ENCODE results near the gene DDX49. TPM values are rescaled to one million over a fixed set of nuclear protein-coding genes. Genes with fewer than 3 reads are reported as not detected.
"Not testable (repeated sequence)": the region's sequence is repeated elsewhere in the genome, so short reads cannot be mapped to it uniquely, and the experiment has no call there.

Gene DDX49
- total and polyA plus RNA-seq, 2 experiments from 2014 or later, result 48.5 to 57.6 TPM

DNA sequence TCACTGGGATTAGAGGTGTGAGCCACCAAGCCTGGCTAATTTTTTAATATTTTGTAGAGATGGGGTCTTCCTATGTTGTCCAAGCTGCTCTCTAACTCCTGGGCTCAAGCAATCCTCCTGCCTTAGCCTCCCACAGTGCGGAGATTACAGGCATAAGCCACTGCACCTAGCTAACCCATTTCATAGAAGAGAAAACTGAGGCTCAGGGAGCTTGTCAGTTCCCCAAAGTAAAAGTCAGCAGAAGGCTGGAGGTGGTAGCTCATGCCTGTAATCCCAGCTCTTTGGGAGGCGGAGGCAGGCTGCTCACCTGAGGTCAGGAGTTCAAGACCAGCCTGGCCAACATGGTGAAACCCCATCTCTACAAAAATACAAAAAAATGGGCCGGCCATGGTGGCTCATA lies 30.3 kb downstream of the DDX49 start:
- H3K27me3 ChIP-seq, result no peaks in the 10 kb centered on the region
- TF ChIP-seq, protein P1, sequence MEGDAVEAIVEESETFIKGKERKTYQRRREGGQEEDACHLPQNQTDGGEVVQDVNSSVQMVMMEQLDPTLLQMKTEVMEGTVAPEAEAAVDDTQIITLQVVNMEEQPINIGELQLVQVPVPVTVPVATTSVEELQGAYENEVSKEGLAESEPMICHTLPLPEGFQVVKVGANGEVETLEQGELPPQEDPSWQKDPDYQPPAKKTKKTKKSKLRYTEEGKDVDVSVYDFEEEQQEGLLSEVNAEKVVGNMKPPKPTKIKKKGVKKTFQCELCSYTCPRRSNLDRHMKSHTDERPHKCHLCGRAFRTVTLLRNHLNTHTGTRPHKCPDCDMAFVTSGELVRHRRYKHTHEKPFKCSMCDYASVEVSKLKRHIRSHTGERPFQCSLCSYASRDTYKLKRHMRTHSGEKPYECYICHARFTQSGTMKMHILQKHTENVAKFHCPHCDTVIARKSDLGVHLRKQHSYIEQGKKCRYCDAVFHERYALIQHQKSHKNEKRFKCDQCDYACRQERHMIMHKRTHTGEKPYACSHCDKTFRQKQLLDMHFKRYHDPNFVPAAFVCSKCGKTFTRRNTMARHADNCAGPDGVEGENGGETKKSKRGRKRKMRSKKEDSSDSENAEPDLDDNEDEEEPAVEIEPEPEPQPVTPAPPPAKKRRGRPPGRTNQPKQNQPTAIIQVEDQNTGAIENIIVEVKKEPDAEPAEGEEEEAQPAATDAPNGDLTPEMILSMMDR (IDR thresholded peaks at IDR 0.05; ENCODE audit: low read depth, low read length), result no peak
- no peak overlapping the region for H3K27ac ChIP-seq
- H3K36me3 ChIP-seq, result no peaks in the 10 kb centered on the region
- DNase-seq (ENCODE audit: low read depth in 1 of 2, low spot score in 1 of 2), result no peak
- no peak overlapping the region for H3K4me3 ChIP-seq
- no peaks in the 10 kb centered on the region for H3K9me3 ChIP-seq (ENCODE audit: low read depth)
- no peaks in the 10 kb centered on the region for H3K4me1 ChIP-seq (ENCODE audit: low read depth)

DNA sequence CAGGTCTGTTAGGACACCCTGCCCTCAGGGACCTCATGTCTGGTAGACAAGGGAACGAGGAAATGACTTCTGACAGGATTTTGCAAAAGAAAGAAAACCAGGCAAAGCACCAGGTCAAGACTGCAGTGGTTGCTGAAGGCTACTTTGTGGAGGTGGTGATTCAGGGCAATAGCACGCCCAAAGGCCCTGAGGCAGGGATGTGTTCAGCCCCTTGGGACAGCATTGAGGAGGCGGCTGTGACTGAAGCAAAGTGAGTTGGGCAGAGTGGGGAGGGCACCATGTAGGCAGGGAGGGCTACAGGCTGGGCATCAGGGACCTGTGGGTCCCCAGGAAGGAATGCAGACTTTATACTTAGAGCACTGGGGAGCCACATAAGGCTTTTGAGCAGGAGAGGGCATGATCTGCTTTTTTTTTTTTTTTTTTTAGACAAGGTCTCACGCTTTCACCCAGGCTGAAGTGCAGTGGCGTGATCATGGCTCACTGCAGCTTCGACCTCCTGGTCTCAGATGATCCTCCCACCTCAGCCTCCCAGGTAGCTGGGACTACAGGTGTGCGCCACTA lies 32.3 kb downstream of the DDX49 start:
- Histone ChIP-seq H3K4me3 (no peak overlapping the region), H3K36me3 (no peaks in the 10 kb centered on the region), H3K27me3 (no peaks in the 10 kb centered on the region), H3K9me3 (ENCODE audit: low read depth) (no peaks in the 10 kb centered on the region), H3K27ac (no peak overlapping the region), H3K4me1 (ENCODE audit: low read depth) (no peaks in the 10 kb centered on the region)
- DNase-seq (ENCODE audit: low read depth in 1 of 2, low spot score in 1 of 2), result no peak
- TF ChIP-seq, protein P1 (IDR thresholded peaks at IDR 0.05; ENCODE audit: low read depth, low read length), result no peak

DNA sequence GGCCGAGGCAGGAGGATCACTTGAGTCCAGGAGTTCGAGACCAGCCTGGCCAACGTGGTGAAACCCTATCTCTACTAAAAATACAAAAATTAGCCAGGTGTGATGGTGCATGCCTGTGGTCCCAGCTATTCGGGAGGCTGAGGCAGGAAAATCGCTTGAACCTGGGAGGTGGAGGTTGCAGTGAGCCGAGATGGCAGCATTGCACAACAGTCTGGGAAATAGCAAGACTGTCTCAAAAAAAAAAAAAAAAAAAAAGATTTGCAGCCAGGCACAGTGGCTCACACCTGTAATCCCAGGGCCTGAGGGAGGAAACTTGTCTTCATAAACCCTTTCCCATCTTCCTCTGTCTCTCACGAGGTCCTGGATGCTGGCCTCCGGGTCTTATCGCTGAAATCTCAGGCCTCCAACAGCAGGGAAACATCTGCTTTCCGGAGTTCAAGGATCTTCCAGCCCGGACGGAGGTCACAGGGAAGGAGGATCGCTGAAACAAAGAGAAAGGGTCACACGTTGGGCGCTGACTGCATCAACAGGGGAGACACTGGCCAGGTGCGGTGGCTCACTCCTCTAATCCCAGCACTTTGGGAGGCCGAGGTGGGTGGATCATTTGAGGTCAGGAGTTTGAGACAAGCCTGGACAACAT lies 33.0 kb downstream of the DDX49 start:
- not testable (repeated sequence) for H3K27me3 ChIP-seq; DNase-seq (ENCODE audit: low read depth in 1 of 2, low spot score in 1 of 2); H3K9me3 ChIP-seq (ENCODE audit: low read depth); H3K4me1 ChIP-seq (ENCODE audit: low read depth); H3K36me3 ChIP-seq; H3K4me3 ChIP-seq; H3K27ac ChIP-seq

DNA sequence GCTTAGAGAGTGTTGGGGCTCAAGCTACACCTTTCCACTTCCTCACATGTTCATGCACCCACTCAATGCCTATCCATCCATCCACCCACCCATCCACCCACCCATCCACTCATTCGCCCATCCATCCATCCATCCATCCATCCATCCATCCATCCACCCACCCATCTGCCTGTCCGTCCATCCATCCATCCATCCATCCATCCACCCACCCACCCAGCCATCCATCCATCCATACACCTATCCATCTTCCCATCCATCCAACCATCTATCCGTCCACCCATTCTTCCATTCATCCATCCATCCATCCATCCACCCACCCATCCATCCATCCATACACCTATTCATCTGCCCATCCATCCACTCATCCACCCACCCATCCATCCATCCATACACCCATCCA lies 34.6 kb downstream of the DDX49 start:
- TF ChIP-seq, protein P1 (IDR thresholded peaks at IDR 0.05; ENCODE audit: low read depth, low read length), result no peak
- Histone ChIP-seq H3K4me1 (ENCODE audit: low read depth) (no peaks in the 10 kb centered on the region), H3K36me3 (no peaks in the 10 kb centered on the region), H3K27ac (no peak overlapping the region), H3K4me3 (no peak overlapping the region), H3K9me3 (ENCODE audit: low read depth) (no peaks in the 10 kb centered on the region), H3K27me3 (no peaks in the 10 kb centered on the region)
- no peak for DNase-seq (ENCODE audit: low read depth in 1 of 2, low spot score in 1 of 2)

DNA sequence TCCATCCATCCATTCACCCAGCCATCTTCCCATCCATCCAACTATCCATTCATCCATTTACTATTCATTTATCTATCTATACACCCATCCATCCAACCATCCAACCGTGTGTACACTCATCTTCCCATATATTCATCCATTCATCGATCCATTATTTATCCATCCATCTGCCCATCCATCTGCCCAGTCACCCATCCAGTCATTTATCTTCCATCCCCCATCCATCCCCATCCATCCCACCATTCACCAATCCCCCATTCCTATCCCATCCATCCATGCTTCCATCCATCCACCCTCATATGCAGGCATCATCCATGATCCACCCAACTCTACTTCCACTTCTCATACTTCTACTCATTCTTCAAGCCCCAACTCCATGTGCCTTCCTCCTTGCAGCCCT lies 35.5 kb downstream of the DDX49 start:
- Histone ChIP-seq H3K9me3 (ENCODE audit: low read depth) (no peaks in the 10 kb centered on the region), H3K36me3 (no peaks in the 10 kb centered on the region), H3K27ac (no peak overlapping the region), H3K4me1 (ENCODE audit: low read depth) (no peaks in the 10 kb centered on the region), H3K4me3 (no peak overlapping the region), H3K27me3 (no peaks in the 10 kb centered on the region)
- no peak for DNase-seq (ENCODE audit: low read depth in 1 of 2, low spot score in 1 of 2)
- TF ChIP-seq, protein P1 (IDR thresholded peaks at IDR 0.05; ENCODE audit: low read depth, low read length), result no peak

DNA sequence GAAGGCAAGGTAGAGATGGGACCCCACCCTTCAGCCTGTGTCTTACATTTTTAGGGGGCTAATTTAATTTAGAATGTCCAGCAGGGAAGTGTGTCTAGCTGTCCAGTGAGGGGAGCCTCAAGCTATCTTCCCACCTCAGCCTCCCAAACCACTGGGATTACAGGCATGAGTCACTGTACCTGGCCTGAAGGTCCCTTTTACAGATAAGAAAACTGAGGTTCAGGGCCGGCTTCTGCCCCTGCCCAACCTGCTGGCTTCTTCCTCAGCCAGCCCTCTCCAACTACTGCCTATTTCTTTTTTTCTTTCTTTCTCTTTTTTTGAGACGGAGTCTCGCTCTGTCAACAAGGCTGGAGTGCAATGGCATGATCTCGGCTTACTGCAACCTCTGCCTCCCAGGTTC lies 40.9 kb downstream of the DDX49 start:
- Histone ChIP-seq H3K27ac (no peak overlapping the region), H3K9me3 (ENCODE audit: low read depth) (no peaks in the 10 kb centered on the region), H3K36me3 (no peaks in the 10 kb centered on the region), H3K27me3 (peaks cover 14% of the 10 kb centered on the region), H3K4me3 (no peak overlapping the region), H3K4me1 (ENCODE audit: low read depth) (no peaks in the 10 kb centered on the region)
- TF ChIP-seq, protein P1 (IDR thresholded peaks at IDR 0.05; ENCODE audit: low read depth, low read length), result no peak
- no peak for DNase-seq (ENCODE audit: low read depth in 1 of 2, low spot score in 1 of 2)
